CD4-positive, alpha-beta T cell treated with Interleukin-6 for 4 hours (primary cell): ENCODE results near the gene CDH3.

ENCODE experiments used
- DNase-seq: peaks from one replicate; pipeline ENCODE4 v3.0.0-alpha.2; 2020; ENCODE audit warnings: mixed read lengths

CDH3 gene

DNA sequence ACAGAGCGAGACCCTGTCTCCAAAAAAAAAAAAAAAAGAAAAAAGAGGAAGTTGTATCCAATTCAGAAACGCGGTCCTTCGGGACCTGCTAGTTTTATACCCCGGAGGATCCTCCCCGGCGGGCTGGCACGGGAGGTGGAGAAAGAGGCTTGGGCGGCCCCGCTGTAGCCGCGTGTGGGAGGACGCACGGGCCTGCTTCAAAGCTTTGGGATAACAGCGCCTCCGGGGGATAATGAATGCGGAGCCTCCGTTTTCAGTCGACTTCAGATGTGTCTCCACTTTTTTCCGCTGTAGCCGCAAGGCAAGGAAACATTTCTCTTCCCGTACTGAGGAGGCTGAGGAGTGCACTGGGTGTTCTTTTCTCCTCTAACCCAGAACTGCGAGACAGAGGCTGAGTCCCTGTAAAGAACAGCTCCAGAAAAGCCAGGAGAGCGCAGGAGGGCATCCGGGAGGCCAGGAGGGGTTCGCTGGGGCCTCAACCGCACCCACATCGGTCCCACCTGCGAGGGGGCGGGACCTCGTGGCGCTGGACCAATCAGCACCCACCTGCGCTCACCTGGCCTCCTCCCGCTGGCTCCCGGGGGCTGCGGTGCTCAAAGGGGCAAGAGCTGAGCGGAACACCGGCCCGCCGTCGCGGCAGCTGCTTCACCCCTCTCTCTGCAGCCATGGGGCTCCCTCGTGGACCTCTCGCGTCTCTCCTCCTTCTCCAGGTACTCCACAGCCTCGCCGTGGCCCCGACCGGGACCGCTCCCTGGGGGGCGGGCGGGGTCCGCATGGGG is at the start of gene CDH3:
CDH3 (plus strand) TSS at position 596 of the 779 bp plus-strand sequence; CDS start at position 666, 70 bp downstream.
- DNase-seq = peak; percentile 24

DNA sequence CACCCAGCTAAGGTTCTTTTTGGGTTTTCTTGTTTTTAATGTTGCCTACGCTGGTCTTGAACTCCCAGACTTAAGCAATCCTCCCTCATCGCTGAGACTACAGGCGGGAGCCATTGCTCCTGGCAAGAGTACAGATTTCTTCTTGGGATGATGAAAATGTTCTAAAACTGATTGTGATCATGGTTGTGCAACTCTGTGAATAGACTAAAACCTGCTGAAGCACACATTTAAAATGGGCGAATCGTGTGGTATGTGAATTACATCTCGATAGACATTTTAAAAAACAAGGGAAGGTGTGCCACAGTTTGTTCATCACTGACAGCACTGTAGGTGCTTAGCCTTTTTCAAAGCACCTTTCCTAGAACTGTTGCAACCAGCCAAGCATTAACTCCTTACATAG is 48.8 kb upstream of the CDH3 start:
- DNase-seq = no peak

DNA sequence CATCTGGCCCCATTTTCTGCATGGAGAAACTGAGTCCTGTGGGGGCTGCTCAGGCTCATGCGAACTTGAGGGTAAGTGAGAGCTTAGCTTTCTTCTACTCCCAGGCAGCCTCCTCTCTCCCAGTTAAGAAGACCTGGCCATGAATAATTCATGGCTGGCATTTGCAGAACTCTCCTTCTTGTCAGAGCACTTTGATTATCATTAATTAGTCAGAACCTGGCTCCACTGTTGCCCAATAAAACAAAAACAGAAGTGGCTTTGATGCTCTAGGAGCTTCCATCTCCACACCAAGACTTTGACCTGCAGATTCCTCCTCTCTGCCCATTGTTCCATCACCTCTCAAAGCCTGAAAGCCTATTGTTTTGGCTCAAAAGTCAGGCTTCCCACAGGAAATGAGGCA is 45.5 kb upstream of the CDH3 start:
- DNase-seq = no peak

DNA sequence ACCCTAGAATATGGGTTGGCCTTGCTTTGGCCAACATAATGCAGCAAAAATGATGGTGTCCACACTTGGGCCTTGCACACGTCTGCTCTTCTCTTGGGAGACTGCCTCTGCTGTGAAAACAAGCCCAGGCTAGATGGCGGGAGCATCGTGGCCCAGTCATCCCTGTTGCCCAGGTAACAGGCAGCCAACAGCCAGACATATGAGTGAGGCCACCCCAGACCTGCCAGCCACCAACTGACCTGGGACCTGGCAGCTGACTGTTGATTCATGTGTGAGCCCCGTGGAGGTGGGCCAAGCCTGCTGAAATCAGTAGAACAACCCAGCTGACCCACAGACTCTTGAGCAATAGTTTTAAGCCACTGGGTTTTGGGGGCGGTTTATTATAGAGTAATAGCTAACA is 39.4 kb upstream of the CDH3 start:
- no peak for DNase-seq

DNA sequence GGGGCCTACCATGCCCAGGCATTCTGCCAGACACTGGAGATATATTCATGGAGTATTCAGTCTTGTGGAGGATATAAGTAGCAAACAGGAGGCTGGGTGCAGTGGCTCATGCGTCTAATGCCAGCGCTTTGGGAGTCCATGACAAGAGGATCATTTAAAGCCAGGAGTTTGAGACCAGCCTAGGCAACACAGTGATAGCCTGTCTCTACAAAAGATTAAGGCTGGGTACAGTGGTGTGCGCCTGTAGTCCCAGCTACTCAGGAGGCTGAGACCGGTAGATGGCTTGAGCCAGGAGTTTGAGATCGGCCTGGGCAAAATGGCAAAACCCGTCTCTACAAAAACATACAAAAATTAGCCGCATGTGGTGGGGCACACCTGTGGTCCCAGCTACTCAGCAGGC is 37.7 kb upstream of the CDH3 start:
- DNase-seq = no peak

DNA sequence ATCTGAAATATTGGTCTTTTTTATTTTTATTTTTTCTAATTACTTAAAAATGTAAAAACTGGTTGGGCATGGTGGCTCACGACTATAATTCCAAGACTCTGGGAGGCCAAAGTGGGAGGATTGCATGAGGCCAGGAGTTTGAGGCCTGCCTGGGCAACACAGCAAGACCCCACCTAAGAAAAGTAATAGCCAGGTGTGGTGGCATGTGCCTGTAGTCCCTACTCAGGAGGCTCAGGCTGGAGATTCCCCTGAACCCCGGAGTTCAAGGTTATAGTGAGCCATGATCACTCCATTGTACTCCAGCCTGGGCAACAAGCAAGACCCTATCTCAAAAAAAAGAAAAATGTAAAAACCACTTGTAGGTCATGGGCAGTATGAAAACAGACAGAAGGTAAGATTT is 36.8 kb upstream of the CDH3 start:
- DNase-seq = no peak

DNA sequence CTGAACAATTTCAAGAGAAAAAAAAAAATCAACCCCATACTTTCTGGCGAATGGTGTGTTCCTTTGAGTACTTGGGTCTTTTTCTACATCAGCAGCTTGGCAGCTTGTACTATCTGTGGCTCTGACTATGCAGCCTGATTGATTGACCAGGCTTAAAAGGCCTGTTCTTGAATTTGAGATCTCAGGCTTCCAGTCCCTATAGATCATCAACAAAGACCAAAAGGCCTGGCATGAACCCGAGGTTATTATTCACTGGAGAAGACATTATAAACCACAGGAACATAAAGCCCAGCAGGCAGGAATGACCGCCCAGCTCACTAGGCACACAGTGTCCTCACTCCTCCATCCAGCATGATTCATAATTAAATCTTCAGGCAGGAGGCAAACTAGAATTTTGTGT is 32.1 kb upstream of the CDH3 start:
- no peak for DNase-seq

DNA sequence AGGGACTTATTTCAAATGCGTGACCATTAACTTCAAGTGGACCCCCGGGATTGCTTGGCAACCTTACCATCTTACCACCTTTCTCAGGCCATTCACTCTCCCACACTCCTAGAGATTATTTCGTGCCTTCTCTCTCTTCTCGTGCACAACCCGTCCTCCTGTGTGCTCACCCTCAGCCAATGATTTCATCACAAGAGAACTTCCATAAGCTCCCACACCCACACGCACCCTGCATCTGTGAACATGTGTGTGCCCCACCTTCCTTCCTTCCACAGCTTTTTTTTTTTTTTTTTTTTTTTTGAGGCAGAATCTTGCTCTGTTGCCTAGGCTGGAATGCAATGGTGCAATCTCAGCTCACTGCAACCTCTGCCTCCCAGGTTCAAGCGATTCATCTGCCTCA is 27.4 kb upstream of the CDH3 start:
- DNase-seq = no peak

DNA sequence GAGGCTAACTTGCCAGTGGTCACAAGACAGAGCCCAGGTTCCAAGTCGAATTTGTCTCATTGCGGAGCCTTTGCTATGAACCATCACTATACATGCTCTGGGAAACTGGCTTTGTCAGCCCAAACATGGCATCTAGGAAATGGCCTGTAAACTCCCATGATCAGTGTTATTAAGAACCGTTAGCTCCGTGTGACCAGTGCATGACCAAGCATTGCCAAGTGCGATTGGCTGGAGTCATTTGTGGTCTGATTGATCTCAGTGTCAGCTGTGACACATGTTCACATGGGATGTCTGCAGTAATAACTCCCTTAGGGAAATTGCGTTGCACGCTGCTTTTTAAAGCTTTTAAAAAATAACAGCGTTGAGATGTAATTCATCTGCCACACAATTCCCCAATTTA is 18.6 kb upstream of the CDH3 start:
- DNase-seq = no peak

DNA sequence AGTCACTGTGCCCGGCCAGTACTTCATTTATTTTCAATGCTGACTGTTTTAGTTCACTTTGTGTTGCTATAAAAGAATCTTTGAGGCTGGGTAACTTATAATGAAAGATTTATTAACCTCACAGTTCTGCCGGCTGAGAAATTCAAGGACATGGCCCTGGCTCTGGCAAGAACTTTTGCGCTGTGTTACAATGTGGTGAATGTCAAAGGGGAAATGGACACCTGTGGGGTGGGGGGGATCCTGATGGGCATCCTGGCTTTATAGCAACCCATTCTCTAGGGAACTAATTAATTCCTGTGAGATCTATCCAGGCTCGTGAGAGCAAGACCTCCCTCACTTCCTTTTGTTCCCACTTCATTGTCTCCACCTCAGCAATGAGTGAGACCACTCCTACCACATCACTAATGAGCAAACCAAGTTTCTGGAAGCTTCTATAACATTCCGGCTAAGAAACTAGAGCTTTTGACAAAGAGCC is 17.1 kb upstream of the CDH3 start:
- no peak for DNase-seq

DNA sequence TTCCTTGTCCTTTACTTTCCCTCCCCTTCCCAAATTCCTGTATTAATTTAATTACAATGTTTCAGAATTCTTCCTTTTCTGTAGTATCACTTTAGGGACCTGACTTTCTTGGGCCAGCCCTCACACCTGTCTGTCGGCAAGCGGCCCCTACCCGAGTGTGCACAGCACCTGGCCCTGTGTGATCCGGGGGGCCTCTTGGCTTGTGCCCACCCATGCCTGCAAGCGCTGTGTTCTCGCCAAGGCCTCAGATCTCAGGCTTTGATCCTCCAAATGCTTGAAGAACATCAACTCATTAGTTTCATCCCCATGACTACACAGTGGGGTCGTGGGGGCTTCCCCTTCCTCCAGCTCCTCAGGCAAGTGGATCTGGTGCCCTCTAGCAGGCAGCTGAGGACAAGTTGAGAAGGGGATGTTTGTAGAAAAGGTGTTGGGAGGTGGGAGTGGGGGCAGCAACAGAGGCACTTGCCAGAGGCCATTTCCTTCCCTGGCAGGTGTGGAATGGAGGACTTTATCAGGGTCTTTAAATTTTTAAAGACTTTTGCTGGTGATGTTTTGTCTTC is 15.7 kb upstream of the CDH3 start:
- no peak for DNase-seq

DNA sequence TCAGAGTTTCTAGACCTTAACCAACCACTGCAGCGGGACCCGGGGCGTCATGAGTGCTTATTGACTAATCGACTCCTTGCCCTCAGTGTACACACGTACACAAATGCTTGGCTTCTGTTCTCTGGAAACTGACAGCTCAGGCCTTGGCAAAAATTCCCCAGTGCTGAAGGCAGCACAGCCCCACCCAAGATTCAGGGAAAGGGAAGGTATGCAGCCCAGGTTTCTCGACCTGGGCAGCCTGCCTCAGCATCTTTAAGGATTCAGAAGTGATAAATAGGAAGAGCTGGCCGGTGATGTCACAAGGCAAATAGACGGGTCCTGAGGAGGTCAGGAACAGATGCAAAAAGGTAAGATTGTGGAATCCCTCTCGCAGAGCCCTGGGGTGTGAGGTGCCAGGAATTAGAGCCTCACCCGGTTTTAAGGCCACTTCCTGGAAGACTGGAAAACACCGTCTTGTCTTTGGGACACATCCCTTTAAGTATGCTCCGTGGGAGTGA is 9.0 kb upstream of the CDH3 start:
- no peak for DNase-seq

DNA sequence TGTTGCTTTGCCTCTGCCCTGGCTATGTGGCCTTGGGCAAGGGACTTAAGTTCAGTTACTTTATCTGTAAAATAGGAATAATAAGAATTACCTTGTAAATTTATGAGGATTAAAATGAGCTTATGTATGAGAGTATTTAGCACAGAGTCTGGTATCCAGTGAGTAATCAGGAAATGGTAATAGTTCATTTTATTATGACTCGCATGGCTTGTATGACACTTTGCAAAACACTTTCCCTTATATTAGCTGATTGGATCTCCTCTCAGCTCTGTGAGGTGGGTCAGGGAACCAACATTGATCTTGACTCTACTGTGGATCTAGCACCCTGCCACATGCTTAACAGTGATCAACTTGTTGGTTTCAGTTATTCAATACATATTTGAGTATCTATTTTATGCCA is 8.3 kb upstream of the CDH3 start:
- DNase-seq = no peak

DNA sequence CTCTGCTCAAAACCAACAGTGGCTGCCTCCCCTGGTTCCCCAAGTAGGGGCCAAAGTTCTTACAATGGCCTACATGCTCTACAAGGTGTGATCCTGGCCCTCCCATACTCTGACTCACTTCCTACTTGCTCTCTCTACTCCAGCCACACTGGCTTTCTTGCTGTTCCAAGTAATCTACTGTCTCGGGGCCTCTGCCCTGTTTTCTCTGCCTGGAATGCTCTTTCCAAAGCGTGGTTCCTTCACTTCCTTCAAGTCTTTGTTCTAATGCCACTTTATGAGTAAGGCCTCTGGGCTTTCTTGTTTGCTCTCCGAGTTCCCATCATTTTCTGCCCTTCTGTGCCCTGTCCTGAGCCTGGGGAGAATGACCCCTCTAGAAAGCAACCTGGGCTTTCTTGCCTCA is 4.1 kb upstream of the CDH3 start:
- DNase-seq = no peak

DNA sequence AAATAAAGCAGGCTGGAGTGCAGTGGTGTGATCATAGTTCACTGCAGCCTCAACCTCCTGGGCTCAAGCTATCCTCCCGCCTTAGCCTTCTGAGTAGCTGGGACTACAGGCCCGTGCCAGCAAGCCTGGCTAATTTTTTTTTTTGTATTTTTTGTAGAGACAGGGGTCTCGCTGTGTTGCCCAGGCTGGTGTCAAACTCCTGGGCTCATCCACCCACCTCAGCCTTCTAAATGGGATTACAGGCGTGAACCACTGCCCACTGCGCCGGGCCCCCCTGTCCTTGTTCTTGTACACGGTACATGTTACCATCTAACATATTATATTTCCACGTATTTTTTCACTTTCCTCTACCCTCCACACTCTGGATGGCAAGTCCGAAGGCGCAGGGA is 3.1 kb upstream of the CDH3 start:
- DNase-seq = no peak

DNA sequence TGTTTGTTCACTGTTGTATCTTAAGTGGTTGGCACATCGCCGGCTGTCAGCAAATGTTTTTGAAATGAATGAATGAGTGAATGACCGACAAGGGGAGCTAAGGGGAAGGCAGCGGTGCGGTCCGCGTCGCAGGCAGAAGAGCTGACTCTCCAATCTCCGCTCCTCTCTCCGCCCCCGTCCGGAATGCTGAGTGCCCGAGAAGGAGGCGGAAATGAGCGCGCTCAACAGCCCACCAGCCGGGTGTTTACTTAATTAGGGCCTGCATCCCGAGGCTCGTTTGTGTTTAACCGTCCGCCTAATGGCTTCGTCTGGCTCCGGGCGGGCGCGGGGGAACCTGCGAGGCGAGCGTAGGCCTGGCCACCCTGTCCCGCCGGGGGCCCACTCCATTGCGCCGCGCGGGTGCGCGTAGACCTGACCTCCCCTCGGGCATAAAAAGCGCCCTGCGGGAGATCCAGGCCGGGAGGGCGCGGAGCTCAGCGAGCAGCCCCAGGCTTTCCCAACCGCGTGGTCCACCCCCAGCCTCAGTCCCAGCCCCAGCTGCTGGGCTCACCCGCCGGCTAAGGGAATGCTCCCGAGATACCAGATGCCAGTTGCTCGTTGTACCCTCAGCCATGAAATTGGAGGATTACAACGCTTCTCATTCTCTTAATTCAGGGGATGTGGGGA is 2.5 kb upstream of the CDH3 start:
- DNase-seq = no peak

DNA sequence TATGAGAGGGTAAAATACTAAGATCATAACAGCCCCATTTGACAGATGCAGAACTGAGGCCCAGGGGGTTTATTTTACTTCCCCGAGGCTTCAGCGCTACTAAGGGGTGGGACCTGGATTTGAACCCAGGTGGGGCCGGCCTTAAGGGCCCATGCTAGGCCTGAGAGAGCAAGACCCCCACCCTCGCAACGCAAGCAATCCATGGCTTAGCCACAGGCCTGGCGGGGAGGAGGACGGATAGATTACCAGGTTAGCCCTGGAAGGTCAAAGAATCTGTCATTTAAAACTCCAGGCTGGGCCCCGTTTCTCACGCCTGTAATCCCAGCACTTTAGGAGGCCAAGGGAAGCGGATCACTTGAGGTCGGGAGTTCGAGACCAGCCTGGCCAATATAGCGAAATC is 1.9 kb upstream of the CDH3 start:
- no peak for DNase-seq

DNA sequence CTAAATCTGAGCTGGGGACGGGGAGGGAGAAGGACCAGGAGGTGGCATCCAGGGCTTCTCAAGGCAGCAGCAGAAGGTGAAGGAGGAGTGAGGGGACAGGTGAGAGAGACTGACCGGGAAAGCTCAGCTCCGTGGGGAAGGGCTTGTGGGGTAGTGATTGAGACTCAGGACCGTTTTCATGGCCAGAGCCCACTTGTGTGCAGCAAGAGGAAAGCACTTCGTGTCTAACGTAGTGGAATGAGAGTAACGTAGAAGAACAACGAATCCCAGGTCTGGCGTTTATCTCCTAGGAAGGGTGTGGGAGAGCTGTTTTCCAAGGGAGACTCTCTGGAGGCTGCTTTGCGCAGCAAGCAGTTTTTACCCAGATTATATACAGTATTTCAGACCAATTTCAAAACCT is 1.3 kb upstream of the CDH3 start:
- DNase-seq = no peak

DNA sequence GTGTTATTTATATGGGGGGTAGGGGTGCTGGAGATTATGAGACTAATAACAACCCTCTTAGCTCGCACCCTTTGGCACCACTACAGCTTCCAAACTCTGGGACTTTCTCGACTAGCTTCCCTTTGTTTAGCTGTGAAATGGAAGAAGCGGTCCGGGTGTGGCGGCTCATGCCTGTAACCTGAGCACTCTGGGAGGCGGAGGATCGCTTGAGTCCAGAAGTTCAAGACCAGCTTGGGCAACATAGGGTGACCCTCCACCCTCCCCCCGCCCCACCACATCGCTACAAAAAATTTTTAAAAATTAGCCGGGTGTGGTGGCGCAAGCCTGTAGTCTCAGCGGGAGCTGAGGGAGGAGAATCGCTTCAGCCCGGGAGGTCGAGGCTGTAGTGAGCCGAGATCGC is 814 bp upstream of the CDH3 start:
- no peak for DNase-seq

DNA sequence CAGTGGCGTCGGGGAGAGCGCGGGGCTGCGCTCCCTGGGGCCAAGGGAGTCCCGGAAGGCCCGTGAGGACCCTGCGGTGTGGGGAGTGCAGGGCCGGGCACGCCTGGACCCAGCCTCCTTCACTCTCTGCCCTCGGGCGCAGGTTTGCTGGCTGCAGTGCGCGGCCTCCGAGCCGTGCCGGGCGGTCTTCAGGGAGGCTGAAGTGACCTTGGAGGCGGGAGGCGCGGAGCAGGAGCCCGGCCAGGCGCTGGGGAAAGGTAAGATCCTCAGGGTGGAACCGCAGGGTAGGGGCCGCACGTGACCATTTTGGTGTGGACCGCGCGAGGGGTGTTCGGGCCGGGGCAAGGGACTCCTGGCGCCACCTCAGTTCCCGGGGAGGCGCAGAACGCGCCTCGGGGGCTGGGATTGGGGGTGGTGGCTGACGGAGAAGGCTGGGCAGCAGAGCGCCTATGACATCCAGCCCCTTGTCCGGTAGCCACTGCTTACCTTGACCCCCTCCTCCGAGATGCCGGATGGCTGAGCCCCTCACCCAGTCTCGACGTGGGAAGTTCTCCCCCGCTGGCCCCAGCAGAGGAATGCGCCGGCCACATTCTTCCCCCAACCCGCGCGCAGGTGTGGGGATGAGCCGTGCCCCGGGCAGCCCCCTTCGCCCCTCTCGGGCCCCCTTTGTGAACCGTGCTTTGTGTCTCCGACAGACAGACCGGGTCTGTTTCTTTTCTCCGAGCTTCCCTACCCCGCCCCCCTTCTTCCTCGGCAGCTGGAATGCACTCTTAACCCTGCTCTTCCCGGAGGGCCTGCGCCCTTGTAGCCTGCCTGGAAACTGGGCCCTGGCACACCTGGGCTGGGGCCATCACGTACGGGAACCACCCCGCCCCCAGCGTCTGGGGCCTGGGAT is 631 bp downstream of the CDH3 start:
- DNase-seq = no peak

DNA sequence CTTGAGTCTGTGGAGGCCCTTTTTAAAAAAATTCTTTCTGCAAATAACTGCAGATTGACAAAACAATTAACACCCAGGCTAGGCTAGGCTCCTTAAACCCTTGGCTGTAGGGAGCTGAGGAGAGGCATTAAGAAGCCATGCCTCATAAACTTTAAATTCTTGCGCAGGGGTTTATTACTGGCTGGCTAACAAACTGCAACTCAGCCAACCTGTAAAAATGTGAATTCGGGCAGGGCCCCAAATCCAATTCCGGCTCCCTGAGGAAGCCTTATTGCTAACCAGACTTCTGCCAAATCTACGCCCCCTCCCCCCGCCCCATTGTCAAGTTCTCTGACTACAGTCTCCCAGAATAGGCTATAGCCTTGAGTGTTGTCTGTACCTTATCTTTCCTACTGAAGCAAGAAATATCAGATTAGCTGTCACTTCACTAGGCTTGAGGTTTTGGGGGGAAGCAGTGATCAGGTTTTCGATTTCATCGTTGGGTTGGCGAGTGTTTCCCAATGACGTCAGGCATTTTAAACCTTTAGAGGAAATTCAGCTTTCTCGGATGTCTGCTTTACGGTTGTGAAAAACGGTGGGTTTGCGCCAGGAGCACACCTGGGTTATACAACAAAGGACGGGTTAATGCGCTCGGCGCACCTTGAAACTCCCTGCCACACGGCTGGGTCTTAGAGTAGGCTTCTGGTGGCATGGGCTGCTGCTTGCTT is 2.0 kb downstream of the CDH3 start:
- no peak for DNase-seq

DNA sequence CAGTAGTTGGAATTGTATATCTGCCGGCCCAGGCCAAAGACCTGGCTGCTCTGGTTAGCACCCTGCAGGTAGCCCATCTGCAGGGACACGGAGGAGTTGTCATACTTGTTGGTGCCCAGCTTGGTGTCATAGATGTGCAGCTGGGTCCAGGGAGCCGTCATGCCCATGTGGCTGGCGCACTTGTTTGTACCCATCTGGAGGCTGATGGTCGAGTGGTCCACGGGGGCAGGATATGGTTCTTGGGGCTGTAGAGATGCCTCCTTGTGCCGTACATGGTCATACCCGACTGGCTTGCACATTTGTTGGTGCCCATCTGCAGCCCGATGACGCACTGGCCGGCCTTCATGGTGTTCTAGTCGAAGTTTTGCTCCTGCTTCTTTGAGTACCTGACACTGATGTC is 6.0 kb downstream of the CDH3 start:
- DNase-seq = no peak
